Prostate gland (tissue), 2 donors: ENCODE measurements around the gene WDR18.

Experiments used
- POLR2A ChIP-seq: fragments of 450-650 bp; IDR thresholded peaks from one replicate; pipeline ENCODE4 v1.6.1; 2016; ENCODE audit warnings: antibody characterized with exemption, mild to moderate bottlenecking
- POLR2AphosphoS5 ChIP-seq: sonication (generic); formaldehyde crosslinking; IDR thresholded peaks from one replicate; pipeline ENCODE4 v1.6.1; 2017; ENCODE audit warnings: antibody characterized with exemption
- TF ChIP-seq, protein P1 (sequence below), 4 experiments: fragments of 200-600 bp in 2 of 4; fragments of 450-650 bp in 2 of 4; sonication (generic) in 2 of 4; IDR thresholded peaks; 1 replicate in 3 of 4; 2 replicates in 1 of 4; pipeline ENCODE4 v1.5.1; 2016 to 2019; ENCODE audit warnings: antibody characterized with exemption in 4 of 4, mild to moderate bottlenecking in 2 of 4, moderate library complexity in 2 of 4

DNA sequence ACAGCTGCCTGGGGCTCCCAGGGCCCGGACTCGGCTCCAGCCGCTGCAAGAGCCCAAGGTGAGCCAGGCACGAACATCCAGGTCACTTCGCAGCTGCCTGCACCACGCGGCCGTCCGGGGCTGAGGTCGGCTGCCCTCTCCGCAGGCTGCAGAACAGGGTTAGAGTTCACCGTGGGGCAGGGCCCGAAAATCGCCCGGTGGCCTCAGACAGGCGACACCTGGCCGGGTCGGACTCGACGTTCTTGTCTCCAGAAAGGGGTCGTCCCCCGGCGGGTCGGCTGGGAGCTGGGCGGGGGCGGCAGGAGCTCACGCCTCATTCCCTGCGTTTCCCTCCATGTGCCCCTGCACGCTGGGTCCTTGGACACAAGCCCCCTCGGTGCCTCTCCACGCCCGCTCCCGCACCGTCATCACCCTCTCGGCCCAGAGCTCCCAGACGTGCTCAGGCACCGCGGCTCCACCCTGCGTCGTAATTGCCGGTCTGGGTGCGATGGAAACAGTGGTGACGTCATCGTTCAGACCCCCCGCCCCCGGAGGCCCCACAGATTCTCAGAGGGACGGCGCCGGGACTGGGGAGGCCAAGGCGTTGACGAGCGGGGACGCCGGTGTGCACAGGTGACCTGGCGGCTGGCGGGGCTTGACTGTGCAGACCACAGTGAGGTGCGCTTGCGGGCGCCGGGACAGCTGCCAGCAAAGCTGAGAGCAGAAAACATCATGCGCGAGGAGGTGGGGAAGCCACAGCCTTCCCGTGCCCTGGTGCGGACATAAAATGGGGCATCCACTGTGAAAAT lies 12.1 kb downstream of the WDR18 start:
- TF ChIP-seq, protein P1, sequence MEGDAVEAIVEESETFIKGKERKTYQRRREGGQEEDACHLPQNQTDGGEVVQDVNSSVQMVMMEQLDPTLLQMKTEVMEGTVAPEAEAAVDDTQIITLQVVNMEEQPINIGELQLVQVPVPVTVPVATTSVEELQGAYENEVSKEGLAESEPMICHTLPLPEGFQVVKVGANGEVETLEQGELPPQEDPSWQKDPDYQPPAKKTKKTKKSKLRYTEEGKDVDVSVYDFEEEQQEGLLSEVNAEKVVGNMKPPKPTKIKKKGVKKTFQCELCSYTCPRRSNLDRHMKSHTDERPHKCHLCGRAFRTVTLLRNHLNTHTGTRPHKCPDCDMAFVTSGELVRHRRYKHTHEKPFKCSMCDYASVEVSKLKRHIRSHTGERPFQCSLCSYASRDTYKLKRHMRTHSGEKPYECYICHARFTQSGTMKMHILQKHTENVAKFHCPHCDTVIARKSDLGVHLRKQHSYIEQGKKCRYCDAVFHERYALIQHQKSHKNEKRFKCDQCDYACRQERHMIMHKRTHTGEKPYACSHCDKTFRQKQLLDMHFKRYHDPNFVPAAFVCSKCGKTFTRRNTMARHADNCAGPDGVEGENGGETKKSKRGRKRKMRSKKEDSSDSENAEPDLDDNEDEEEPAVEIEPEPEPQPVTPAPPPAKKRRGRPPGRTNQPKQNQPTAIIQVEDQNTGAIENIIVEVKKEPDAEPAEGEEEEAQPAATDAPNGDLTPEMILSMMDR (IDR thresholded peaks at IDR 0.05): no peak
- TF ChIP-seq POLR2AphosphoS5 (no peak), POLR2A (no peak)
